ENCODE data around the gene MTR.
"Not testable (repeated sequence)": the region's sequence is repeated elsewhere in the genome, so short reads cannot be mapped to it uniquely, and the experiment has no call there.

Gene MTR

DNA sequence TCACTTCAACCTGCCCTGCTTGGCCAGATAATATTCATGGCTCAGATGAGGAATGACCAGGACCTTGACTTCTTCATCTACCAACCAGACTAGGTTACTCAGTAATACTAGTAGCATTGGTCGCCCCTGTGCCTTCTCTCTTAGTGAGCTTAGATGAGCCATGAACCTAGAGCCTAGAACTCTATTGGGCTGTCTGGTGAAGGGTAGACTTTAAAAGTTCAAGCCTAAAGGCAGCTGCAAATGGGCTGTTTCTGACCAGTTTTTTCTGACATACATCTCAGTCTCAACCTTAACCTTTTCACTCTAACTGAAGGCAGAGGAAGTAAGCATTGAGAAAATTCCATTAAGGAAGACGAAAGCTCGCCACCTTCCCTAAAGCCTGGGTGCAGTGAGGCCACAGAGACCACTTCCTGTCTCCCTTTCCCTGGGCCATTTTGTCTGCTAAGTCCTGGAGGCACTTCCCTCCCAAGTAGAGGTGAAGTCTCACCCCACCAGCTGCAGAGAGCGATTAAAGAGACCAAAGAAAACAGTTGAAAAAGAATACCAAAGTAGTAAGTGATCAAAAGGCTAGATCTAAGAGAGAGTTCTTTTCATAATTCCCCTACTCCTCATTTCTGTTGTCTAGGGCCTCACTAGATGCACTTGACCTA lies 53.3 kb downstream of the MTR start:
- H3K4me1 ChIP-seq, result no peaks in the 10 kb centered on the region
- H3K9me3 ChIP-seq, result no peaks in the 10 kb centered on the region
- no peak overlapping the region for H3K4me3 ChIP-seq
- in situ Hi-C loops (cut with MboI; ENCODE audit: low sequenced_read_pairs), result no loop called here
- no peaks in the 10 kb centered on the region for H3K27me3 ChIP-seq (ENCODE audit: low read depth)
- DNase-seq (ENCODE audit: low spot score in 2 of 2), result no peak
- peaks cover 11% of the 10 kb centered on the region for H3K36me3 ChIP-seq (replicated peaks)

DNA sequence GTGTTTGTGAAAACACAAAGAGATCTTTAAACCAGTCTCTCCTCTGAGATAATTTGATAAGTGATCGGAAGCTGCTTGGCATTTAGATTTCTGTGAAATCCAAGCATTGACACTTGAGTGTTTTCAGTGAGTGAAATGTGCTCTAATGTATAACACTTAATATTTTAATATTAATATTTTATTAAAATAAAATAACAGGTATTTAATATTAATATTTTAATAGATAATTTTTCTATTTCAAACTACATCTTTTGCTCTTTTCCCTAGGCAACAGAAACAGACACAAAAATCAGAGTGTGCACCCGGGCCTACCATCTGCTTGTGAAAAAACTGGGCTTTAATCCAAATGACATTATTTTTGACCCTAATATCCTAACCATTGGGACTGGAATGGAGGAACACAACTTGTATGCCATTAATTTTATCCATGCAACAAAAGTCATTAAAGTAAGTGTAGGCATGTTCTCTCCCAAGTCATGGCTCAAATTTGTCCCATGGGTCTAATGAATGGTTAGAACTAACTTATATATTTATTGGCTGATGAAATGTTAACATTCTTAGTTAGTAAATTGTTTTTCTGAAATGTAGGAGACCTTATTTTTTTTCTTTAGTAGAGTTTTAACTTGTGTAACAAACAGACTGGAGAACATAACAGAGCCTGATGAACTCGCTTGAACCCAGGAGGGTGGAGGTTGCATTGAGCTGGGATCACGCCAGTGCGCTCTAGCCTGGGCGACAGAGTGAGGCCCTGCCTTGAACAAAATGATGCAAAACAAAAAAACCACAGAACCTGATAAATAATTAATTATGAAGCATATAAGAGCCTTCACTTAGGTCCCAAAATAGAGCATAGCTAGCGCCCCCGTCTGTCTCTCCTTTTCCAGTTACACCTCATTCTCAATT lies 55.2 kb downstream of the MTR start:
- Histone ChIP-seq H3K36me3 (replicated peaks) (peaks cover 20% of the 10 kb centered on the region), H3K9me3 (no peaks in the 10 kb centered on the region), H3K4me3 (no peak overlapping the region), H3K4me1 (peaks cover 14% of the 10 kb centered on the region), H3K27me3 (ENCODE audit: low read depth) (no peaks in the 10 kb centered on the region)
- no peak for DNase-seq (ENCODE audit: low spot score in 2 of 2)
- in situ Hi-C loops (cut with MboI; ENCODE audit: low sequenced_read_pairs), result loop anchor here (25.0 kb wide), 2 partner anchors 238 to 738 kb away; partner anchors contain the start of gene HEATR1

DNA sequence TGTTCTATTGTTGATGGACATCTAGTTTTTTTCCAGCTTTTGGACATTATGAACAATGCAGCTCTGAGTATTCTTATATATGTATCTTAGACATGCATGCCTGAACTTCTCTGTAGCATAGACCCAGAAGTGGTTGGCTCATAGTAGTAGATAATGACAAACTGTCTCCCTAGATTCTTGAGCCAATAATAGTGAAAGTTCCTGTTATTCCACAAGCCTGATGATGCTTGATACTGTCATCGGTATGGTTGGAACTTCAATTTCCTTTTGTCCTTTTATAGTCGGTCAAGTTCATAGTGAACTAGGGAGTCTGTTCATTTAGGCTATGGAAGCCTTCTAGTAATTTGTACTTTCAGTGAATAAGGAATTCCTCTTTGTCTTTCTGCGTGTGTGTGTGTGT lies 56.8 kb downstream of the MTR start:
- DNase-seq (ENCODE audit: low spot score in 2 of 2), result no peak
- Histone ChIP-seq H3K27me3 (ENCODE audit: low read depth) (no peaks in the 10 kb centered on the region), H3K36me3 (replicated peaks) (peaks cover 24% of the 10 kb centered on the region), H3K4me1 (peaks cover 14% of the 10 kb centered on the region), H3K9me3 (no peaks in the 10 kb centered on the region), H3K4me3 (no peak overlapping the region)
- in situ Hi-C loops (cut with MboI; ENCODE audit: low sequenced_read_pairs), result loop anchor here (25.0 kb wide), 2 partner anchors 240 to 740 kb away; partner anchors contain the start of gene HEATR1

GRCh38 chr1:236853921-236854604 lies 59.0 kb downstream of the MTR start:
- DNase-seq (ENCODE audit: low spot score in 2 of 2), result no peak
- in situ Hi-C loops (cut with MboI; ENCODE audit: low sequenced_read_pairs), result loop anchor here (25.0 kb wide), 2 partner anchors 242 to 742 kb away; partner anchors contain the start of gene HEATR1

DNA sequence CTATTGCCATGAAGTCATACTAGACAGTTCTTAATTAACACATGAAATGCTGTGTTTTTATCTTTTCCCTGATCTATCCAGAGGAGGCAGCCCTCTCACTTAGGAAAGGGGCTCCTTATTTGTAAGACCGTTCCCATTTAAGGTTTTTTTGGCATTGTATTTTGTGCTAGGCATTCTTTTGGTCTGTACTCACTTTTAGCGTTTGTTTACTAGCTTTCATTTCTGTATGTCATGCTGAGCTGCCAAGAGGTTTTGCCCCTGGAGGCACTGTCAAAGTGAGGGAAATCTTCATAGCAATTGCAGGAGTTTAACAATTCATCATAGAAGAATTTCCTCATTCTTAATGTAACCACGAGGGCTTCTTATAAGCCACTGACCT lies 59.5 kb downstream of the MTR start:
- Histone ChIP-seq H3K9me3 (no peaks in the 10 kb centered on the region), H3K36me3 (replicated peaks) (peaks cover 39% of the 10 kb centered on the region), H3K27me3 (ENCODE audit: low read depth) (no peaks in the 10 kb centered on the region), H3K4me1 (peaks cover 14% of the 10 kb centered on the region), H3K4me3 (no peak overlapping the region)
- peak; percentile 17 to 45 for DNase-seq (ENCODE audit: low spot score in 2 of 2)
- in situ Hi-C loops (cut with MboI; ENCODE audit: low sequenced_read_pairs), result loop anchor here (25.0 kb wide), 2 partner anchors 242 to 742 kb away; partner anchors contain the start of gene HEATR1

More at GRCh38 chr1:236853921-236854604, 59.0 kb downstream of the MTR start:
- no peak overlapping the region for H3K4me3 ChIP-seq
- H3K9me3 ChIP-seq, result no peaks in the 10 kb centered on the region
- H3K36me3 ChIP-seq (replicated peaks), result peaks cover 37% of the 10 kb centered on the region
- H3K4me1 ChIP-seq, result peaks cover 14% of the 10 kb centered on the region
- H3K27me3 ChIP-seq (ENCODE audit: low read depth), result no peaks in the 10 kb centered on the region

- Histone ChIP-seq H3K36me3 (replicated peaks) (peaks cover 47% of the 10 kb centered on the region), H3K4me1 (peaks cover 14% of the 10 kb centered on the region)
- H3K4me3 ChIP-seq; H3K9me3 ChIP-seq; H3K27me3 ChIP-seq (ENCODE audit: low read depth); DNase-seq (ENCODE audit: low spot score in 2 of 2): not testable (repeated sequence)
- in situ Hi-C loops (cut with MboI; ENCODE audit: low sequenced_read_pairs), result loop anchor here (25.0 kb wide), 2 partner anchors 244 to 744 kb away; partner anchors contain the start of gene HEATR1
Measured at GRCh38 chr1:236856649-236857048, 61.6 kb downstream of the MTR start.

GRCh38 chr1:236858165-236858564 lies 63.1 kb downstream of the MTR start:
- Histone ChIP-seq H3K36me3 (replicated peaks) (peaks cover 53% of the 10 kb centered on the region), H3K4me1 (peaks cover 14% of the 10 kb centered on the region), H3K4me3 (no peak overlapping the region), H3K9me3 (no peaks in the 10 kb centered on the region), H3K27me3 (ENCODE audit: low read depth) (no peaks in the 10 kb centered on the region)
- DNase-seq (ENCODE audit: low spot score in 2 of 2), result no peak
- in situ Hi-C loops (cut with MboI; ENCODE audit: low sequenced_read_pairs), result loop anchor here (25.0 kb wide), 2 partner anchors 246 to 746 kb away; partner anchors contain the start of gene HEATR1

DNA sequence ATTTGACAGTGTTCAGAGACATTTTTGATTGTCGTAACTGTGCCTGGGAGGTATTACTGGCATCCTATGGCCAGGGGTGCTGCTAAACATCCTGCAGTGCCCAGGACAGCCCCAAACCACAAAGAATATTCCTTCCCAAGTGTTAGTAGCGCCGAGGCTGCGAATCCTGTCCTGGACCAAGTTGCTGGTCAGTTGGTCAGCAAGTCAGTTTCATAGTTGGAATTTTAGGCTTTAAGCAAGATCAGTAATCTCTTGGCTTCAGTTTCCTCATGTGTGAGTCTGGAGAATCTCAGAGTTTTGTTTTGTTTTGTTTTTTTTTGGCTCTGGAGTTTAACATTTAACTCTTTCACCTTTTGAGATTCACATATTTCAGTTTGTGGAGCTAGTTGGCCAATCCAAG lies 65.0 kb downstream of the MTR start:
- no peak for DNase-seq (ENCODE audit: low spot score in 2 of 2)
- H3K27me3 ChIP-seq (ENCODE audit: low read depth), result no peaks in the 10 kb centered on the region
- in situ Hi-C loops (cut with MboI; ENCODE audit: low sequenced_read_pairs), result loop anchor here (25.0 kb wide), 2 partner anchors 248 to 748 kb away; partner anchors contain the start of gene HEATR1
- no peak overlapping the region for H3K4me3 ChIP-seq
- peaks cover 45% of the 10 kb centered on the region for H3K36me3 ChIP-seq (replicated peaks)
- no peaks in the 10 kb centered on the region for H3K9me3 ChIP-seq
- peaks cover 1% of the 10 kb centered on the region; the same call in 1 of the 2 replicates for H3K4me1 ChIP-seq

GRCh38 chr1:236860674-236861073 lies 65.6 kb downstream of the MTR start:
- Histone ChIP-seq H3K9me3 (no peaks in the 10 kb centered on the region), H3K4me1 (no peaks in the 10 kb centered on the region; the same call in 1 of the 2 replicates), H3K27me3 (ENCODE audit: low read depth) (no peaks in the 10 kb centered on the region), H3K4me3 (no peak overlapping the region), H3K36me3 (replicated peaks) (peaks cover 44% of the 10 kb centered on the region)
- no peak for DNase-seq (ENCODE audit: low spot score in 2 of 2)
- in situ Hi-C loops (cut with MboI; ENCODE audit: low sequenced_read_pairs), result loop anchor here (25.0 kb wide), 2 partner anchors 248 to 748 kb away; partner anchors contain the start of gene HEATR1

DNA sequence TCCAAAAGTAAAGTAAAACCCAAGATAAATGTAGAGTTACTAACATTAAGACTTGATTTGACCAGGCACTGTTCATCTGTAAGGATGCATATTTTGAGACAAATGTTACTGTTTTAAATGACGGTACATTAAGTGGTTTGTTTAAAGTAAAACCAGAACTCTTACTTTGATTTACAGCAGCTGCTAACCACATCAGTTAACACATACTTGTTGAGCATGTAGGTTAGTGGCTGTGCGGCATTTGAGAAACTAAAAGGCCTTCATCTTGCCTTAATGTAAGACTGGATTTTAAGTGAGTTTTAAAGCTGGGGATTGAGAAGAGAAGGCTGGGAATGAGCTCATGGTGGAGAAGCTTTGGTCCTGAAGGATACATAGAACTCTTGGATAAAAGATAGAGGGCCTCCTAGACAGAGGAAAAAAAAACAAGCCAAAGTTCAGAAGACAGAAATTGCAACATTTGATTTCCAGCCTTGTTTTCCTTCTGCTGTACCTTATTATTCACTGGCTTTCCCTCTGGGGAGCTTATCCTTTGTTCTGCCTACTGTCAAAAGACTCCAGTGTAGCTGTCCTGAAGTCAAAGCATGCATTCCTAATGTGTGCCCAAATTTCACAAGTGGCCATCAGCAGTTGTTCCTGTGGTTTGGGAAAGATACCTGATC lies 66.6 kb downstream of the MTR start:
- in situ Hi-C loops (cut with MboI; ENCODE audit: low sequenced_read_pairs), result loop anchor here (25.0 kb wide), 2 partner anchors 249 to 749 kb away; partner anchors contain the start of gene HEATR1
- Histone ChIP-seq H3K9me3 (no peaks in the 10 kb centered on the region), H3K4me3 (no peak overlapping the region), H3K4me1 (no peaks in the 10 kb centered on the region; the same call in 1 of the 2 replicates), H3K36me3 (replicated peaks) (peaks cover 42% of the 10 kb centered on the region), H3K27me3 (ENCODE audit: low read depth) (no peaks in the 10 kb centered on the region)
- DNase-seq (ENCODE audit: low spot score in 2 of 2), result no peak

DNA sequence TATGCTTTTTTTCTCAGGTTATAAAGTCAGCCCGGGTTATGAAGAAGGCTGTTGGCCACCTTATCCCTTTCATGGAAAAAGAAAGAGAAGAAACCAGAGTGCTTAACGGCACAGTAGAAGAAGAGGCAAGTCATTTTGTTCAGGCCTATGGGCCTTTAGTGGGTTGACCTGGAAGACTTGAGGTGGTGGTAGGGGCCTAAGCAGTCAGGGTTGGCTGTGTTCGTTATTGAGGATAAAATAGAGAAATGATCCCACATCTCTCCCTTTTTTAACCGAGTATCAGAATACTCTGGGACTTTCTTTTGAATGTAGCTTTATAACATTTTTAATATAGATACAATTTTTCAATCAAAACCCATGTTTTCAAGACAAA lies 67.1 kb downstream of the MTR start:
- Histone ChIP-seq H3K36me3 (replicated peaks) (peaks cover 37% of the 10 kb centered on the region), H3K4me1 (no peaks in the 10 kb centered on the region; the same call in 1 of the 2 replicates), H3K27me3 (ENCODE audit: low read depth) (no peaks in the 10 kb centered on the region), H3K4me3 (no peak overlapping the region), H3K9me3 (no peaks in the 10 kb centered on the region)
- in situ Hi-C loops (cut with MboI; ENCODE audit: low sequenced_read_pairs), result loop anchor here (25.0 kb wide), 2 partner anchors 250 to 750 kb away; partner anchors contain the start of gene HEATR1
- DNase-seq (ENCODE audit: low spot score in 2 of 2), result no peak

DNA sequence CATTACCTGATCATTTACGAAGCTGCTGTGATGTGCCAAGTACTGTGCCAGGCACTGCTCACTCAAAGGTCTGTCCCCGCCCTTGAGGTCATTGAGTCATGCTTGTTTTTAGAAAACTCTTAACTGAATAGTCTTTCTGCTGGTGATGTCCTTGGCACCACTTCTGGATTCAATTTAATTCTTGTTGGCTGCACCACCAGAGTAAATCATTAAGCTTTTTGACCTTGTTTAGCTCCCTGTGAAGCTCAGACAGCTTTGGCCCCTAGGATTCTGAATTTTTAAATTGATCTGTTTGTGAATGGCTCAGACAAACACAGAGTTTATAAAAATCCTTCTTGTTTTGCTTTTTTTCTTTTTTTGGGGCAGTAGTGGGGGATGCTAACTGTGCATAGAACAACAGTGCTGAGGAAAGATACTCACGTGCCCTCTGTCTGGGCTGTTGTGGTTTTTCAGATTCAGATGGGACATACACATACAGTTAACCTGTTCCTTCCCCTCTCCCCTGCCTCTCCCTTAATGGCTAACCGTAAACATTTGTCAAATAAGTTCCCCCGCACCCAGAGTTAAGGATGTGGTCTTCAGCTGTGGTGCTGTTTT lies 67.6 kb downstream of the MTR start:
- no peaks in the 10 kb centered on the region; the same call in 1 of the 2 replicates for H3K4me1 ChIP-seq
- no peak overlapping the region for H3K4me3 ChIP-seq
- peaks cover 35% of the 10 kb centered on the region for H3K36me3 ChIP-seq (replicated peaks)
- in situ Hi-C loops (cut with MboI; ENCODE audit: low sequenced_read_pairs), result loop anchor here (25.0 kb wide), 2 partner anchors 250 to 750 kb away; partner anchors contain the start of gene HEATR1
- H3K9me3 ChIP-seq, result no peaks in the 10 kb centered on the region
- no peaks in the 10 kb centered on the region for H3K27me3 ChIP-seq (ENCODE audit: low read depth)
- no peak for DNase-seq (ENCODE audit: low spot score in 2 of 2)
